ENCODE results near the gene STAM. TPM values are rescaled to one million over a fixed set of nuclear protein-coding genes. Genes with fewer than 3 reads are reported as not detected.
A peak's percentile ranks its signal among the peaks of the same experiment; 100 is the strongest.

The STAM gene
- polyA plus RNA-seq, 1 of the 3 experiments (the other 2 are of a cell fraction): 19.1 TPM

DNA sequence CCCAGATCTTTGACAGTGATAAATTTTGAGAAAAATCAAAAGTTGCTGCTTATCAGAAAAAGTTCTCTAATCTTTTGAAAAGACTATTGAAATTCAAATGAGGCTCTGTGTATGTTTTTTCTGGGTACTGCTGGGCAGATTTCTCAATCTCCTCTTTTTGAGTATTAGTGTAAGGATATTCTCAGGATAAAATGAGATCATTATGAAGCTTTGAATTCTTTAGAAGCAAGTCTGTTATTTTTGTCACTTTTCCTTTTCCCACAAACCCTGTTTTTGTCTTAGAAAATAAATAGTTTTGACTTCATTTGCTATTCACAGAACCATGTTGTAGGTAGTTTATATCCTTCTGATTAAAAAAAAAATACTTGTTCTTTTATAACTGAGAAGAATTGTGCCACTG is 7.9 kb downstream of the STAM start:
- ChIA-PET CTCF (interaction anchor here (1.1 kb wide), 1 partner anchor 14 kb away, joined by 3 read pairs; no protein-coding TSS in a partner anchor), POLR2A (no interaction called here)
- H2AFZ ChIP-seq (ENCODE audit: low read depth): no peak overlapping the region
- H3F3A ChIP-seq (replicated peaks; ENCODE audit: insufficient read depth): peaks cover 50% of the 10 kb centered on the region
- H3K9ac ChIP-seq: no peak overlapping the region
- H3K27me3 ChIP-seq (ENCODE audit: insufficient read depth): no peaks in the 10 kb centered on the region
- TF ChIP-seq RAD21 (IDR thresholded peaks at IDR 0.05; ENCODE audit: low read length): no peak
- no peak for TF ChIP-seq GABPA (IDR thresholded peaks at IDR 0.05; ENCODE audit: low read depth)
- TF ChIP-seq PBX3 (IDR thresholded peaks at IDR 0.05): no peak
- TF ChIP-seq MXI1 (IDR thresholded peaks at IDR 0.05; ENCODE audit: low read depth, low read length): no peak
- TF ChIP-seq POLR2AphosphoS5 (IDR thresholded peaks at IDR 0.05; ENCODE audit: low read depth, low read length): no peak
- no peak for TF ChIP-seq NFIC (IDR thresholded peaks at IDR 0.05; ENCODE audit: borderline replicate concordance)
- TF ChIP-seq, protein P1, sequence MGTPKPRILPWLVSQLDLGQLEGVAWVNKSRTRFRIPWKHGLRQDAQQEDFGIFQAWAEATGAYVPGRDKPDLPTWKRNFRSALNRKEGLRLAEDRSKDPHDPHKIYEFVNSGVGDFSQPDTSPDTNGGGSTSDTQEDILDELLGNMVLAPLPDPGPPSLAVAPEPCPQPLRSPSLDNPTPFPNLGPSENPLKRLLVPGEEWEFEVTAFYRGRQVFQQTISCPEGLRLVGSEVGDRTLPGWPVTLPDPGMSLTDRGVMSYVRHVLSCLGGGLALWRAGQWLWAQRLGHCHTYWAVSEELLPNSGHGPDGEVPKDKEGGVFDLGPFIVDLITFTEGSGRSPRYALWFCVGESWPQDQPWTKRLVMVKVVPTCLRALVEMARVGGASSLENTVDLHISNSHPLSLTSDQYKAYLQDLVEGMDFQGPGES (IDR thresholded peaks at IDR 0.05; ENCODE audit: low read depth, low read length): no peak
- no peak for TF ChIP-seq SMC3 (IDR thresholded peaks at IDR 0.05; ENCODE audit: low read depth, low read length)
- no peak for TF ChIP-seq RXRA (IDR thresholded peaks at IDR 0.05; ENCODE audit: borderline replicate concordance, low read depth)
- no peak for TF ChIP-seq FOSL2 (IDR thresholded peaks at IDR 0.05; ENCODE audit: borderline replicate concordance, low read depth)
- TF ChIP-seq, protein P2, sequence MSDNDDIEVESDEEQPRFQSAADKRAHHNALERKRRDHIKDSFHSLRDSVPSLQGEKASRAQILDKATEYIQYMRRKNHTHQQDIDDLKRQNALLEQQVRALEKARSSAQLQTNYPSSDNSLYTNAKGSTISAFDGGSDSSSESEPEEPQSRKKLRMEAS (IDR thresholded peaks at IDR 0.05; ENCODE audit: low read depth): no peak
- TF ChIP-seq TCF12 (IDR thresholded peaks at IDR 0.05): no peak
- no peak for TF ChIP-seq GATA2 (CRISPR knock-in tag; IDR thresholded peaks at IDR 0.05)
- TF ChIP-seq CTCF (IDR thresholded peaks at IDR 0.05): no peak
- no peak for TF ChIP-seq ZBTB33 (IDR thresholded peaks at IDR 0.05; ENCODE audit: borderline replicate concordance, low read depth)
- no peak for TF ChIP-seq RFX5 (IDR thresholded peaks at IDR 0.05; ENCODE audit: low read length)
- no peak for TF ChIP-seq TAF1 (IDR thresholded peaks at IDR 0.05; ENCODE audit: borderline replicate concordance, low read depth, low read length)
- TF ChIP-seq TEAD4 (IDR thresholded peaks at IDR 0.05; ENCODE audit: borderline replicate concordance, insufficient read depth): no peak
- no peak for TF ChIP-seq FOXJ3 (CRISPR knock-in tag; IDR thresholded peaks at IDR 0.05)
- no peak for TF ChIP-seq EP300 (IDR thresholded peaks at IDR 0.05; ENCODE audit: borderline replicate concordance in 1 of 2, low read depth in 1 of 2, low read length in 1 of 2)
- peak overlapping the region in 1 of 2 experiments; percentile 55; a peak in 1 of 4 replicates for H3K27ac ChIP-seq (ENCODE audit: low read depth in 2 of 2, low read length in 1 of 2)
- peaks cover 0 to 20% of the 10 kb centered on the region in 2 experiments; a peak in 3 of 4 replicates for H3K4me1 ChIP-seq (ENCODE audit: control insufficient read depth in 1 of 2, insufficient read depth in 2 of 2, low read depth in 1 of 2, low read length in 1 of 2)
- H3K36me3 ChIP-seq (replicated peaks in 1 of 2; ENCODE audit: control insufficient read depth in 1 of 2, insufficient read depth in 2 of 2, low read length in 1 of 2): peaks cover 0 to 7% of the 10 kb centered on the region in 2 experiments
- H3K79me2 ChIP-seq (ENCODE audit: insufficient read depth): peaks cover 100% of the 10 kb centered on the region
- no peaks in the 10 kb centered on the region; the same call in 1 of the 2 replicates for H4K20me1 ChIP-seq (ENCODE audit: insufficient read depth)
- no peaks in the 10 kb centered on the region for H3K9me3 ChIP-seq
- no peak overlapping the region for H3K4me3 ChIP-seq (ENCODE audit: low read depth in 2 of 2, low read length in 1 of 2)
- DNase-seq: no peak
- no peak overlapping the region for H3K4me2 ChIP-seq
- H3K9me2 ChIP-seq: no peaks in the 10 kb centered on the region

All from SK-N-SH (cell line).